ENCODE data around the gene EPHB6.

The EPHB6 gene

DNA sequence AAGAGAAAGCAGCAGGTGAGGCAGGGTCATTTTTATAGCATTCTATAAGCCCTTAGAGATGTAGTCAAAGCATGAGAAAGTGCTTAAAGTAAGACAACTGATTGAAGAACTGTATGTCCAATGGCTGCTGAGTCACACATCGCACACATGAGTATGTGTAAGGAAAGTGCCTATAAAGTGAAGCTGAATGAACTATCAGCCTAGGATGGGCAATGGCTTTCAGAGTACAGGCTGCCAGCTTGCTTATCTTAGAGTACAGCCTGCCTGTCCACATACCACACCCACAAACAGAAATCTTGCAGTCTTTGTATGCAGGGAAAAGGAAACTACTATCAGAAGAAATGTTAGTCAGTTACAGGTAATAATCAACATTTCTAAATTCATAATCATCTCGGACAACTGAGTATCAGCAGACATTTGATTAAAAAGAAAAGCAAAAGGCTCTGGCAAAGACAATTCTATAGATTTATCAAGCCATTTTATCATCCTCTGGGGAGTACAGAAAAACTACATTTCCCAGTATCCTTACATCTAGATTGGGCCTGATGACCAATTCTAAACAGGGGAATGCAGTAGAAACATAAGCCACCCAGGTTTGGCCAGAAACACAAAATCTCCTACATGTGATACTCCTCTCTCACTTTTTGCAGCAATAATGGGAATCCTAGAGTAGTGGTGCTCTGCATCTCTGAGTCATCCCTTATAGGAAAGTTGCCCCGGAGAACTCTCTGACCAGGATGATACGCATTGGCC lies 16.2 kb upstream of the EPHB6 start:
- no peak overlapping the region for H3K4me3 ChIP-seq (ENCODE audit: low read depth, low read length)
- H3K9me3 ChIP-seq: no peaks in the 10 kb centered on the region
- H3K4me1 ChIP-seq: no peaks in the 10 kb centered on the region
- H3K27me3 ChIP-seq: no peaks in the 10 kb centered on the region
- no peaks in the 10 kb centered on the region for H3K36me3 ChIP-seq
- no peak for DNase-seq
- TF ChIP-seq, protein P1, sequence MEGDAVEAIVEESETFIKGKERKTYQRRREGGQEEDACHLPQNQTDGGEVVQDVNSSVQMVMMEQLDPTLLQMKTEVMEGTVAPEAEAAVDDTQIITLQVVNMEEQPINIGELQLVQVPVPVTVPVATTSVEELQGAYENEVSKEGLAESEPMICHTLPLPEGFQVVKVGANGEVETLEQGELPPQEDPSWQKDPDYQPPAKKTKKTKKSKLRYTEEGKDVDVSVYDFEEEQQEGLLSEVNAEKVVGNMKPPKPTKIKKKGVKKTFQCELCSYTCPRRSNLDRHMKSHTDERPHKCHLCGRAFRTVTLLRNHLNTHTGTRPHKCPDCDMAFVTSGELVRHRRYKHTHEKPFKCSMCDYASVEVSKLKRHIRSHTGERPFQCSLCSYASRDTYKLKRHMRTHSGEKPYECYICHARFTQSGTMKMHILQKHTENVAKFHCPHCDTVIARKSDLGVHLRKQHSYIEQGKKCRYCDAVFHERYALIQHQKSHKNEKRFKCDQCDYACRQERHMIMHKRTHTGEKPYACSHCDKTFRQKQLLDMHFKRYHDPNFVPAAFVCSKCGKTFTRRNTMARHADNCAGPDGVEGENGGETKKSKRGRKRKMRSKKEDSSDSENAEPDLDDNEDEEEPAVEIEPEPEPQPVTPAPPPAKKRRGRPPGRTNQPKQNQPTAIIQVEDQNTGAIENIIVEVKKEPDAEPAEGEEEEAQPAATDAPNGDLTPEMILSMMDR (IDR thresholded peaks at IDR 0.05; ENCODE audit: low read depth, low read length): no peak

DNA sequence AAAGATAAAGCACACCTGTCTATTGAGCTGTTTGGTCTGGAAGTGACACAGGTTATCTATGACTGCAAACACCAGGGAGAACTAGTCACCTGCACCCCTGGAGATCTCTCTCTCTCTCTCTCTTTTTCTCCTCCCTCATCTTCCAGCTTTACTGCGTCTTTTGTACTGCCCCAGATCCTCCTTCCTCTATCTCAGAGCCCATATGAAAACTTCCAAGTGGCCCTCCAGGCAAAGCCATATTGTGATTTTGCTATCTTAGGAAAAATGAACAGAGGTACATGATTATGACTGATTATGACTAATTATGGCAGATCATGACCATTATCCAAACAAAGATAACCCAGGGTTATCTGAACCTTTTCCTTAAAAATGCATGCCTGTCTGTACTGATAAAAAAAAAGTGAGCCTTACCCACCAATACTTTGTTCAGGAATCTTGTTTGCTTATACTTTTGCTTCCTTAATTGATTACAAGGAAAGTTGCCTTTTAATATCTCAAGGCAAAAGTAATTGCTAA lies 12.6 kb upstream of the EPHB6 start:
- no peaks in the 10 kb centered on the region for H3K4me1 ChIP-seq
- H3K4me3 ChIP-seq (ENCODE audit: low read depth, low read length): no peak overlapping the region
- no peaks in the 10 kb centered on the region for H3K36me3 ChIP-seq
- no peak for DNase-seq
- no peaks in the 10 kb centered on the region for H3K9me3 ChIP-seq
- TF ChIP-seq, protein P1 (IDR thresholded peaks at IDR 0.05; ENCODE audit: low read depth, low read length): no peak
- H3K27me3 ChIP-seq: no peaks in the 10 kb centered on the region

- Histone ChIP-seq H3K4me1 (no peaks in the 10 kb centered on the region), H3K9me3 (no peaks in the 10 kb centered on the region), H3K27me3 (no peaks in the 10 kb centered on the region), H3K36me3 (no peaks in the 10 kb centered on the region), H3K4me3 (ENCODE audit: low read depth, low read length) (no peak overlapping the region)
- TF ChIP-seq, protein P1 (IDR thresholded peaks at IDR 0.05; ENCODE audit: low read depth, low read length): no peak
- no peak for DNase-seq
Observed at GRCh38 chr7:142847353-142847752, 7.5 kb upstream of the EPHB6 start.

- H3K4me1 ChIP-seq: no peaks in the 10 kb centered on the region
- no peaks in the 10 kb centered on the region for H3K9me3 ChIP-seq
- DNase-seq: no peak
- H3K36me3 ChIP-seq: no peaks in the 10 kb centered on the region
- TF ChIP-seq, protein P1 (IDR thresholded peaks at IDR 0.05; ENCODE audit: low read depth, low read length): no peak
- H3K27me3 ChIP-seq: peaks cover 23% of the 10 kb centered on the region
- no peak overlapping the region for H3K4me3 ChIP-seq (ENCODE audit: low read depth, low read length)
Observed at GRCh38 chr7:142851269-142851668, 3.6 kb upstream of the EPHB6 start.

DNA sequence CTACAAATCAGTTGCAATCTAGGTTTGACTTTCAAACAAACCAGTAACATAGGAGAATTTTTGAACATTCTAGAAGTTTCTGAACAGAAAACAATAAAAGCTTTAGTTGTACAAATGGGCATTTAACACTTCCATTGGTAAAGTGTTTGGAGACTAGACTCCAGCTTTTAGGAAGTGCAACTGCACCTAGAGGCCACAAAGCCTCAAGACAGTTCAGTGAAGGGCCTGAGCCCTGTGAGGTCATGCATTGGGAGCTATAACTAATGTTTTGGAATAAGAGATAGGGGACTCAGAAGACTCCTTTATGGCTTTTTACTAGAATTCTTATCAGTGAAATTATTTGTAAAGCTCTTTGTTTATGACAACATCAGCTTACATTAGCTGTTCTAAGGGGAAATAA lies 3.0 kb upstream of the EPHB6 start:
- TF ChIP-seq, protein P1 (IDR thresholded peaks at IDR 0.05; ENCODE audit: low read depth, low read length): no peak
- Histone ChIP-seq H3K4me1 (no peaks in the 10 kb centered on the region), H3K9me3 (no peaks in the 10 kb centered on the region), H3K4me3 (ENCODE audit: low read depth, low read length) (no peak overlapping the region), H3K27me3 (peaks cover 23% of the 10 kb centered on the region), H3K36me3 (no peaks in the 10 kb centered on the region)
- no peak for DNase-seq

DNA sequence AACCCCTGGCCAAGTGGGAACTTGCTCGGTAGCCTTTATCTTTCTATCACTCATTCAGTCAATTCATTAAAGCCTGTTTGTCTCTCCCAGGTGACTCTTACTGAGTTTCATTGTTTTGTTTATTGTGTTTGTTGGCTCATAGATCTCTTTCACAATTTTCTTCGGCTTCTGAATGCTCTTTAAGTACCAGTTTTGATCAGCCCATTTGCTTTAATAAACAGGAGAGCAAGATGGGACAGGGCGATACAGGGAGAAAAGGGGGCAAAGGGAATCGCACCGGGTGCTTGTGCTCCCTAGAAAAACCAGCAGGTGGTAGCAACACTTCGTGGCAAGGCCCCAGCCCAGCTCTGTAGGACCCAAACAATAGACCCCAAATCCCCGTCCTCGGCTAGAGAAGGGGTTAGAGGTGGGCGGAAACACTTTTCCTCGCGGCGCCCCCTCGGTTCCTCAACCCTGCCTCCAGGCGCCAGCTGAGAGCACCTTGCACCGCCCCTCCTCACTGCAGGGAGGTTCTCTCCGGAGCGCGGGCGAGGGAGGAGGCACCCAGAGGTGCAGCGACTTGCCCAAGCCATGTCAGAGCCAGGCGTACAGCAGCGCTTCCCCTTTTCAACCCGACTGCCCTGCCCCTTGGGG lies 1.0 kb upstream of the EPHB6 start:
- no peaks in the 10 kb centered on the region for H3K36me3 ChIP-seq
- TF ChIP-seq, protein P1 (IDR thresholded peaks at IDR 0.05; ENCODE audit: low read depth, low read length): peak; percentile 77
- peaks cover 23% of the 10 kb centered on the region for H3K27me3 ChIP-seq
- no peaks in the 10 kb centered on the region for H3K4me1 ChIP-seq
- DNase-seq: peak; percentile 53
- H3K9me3 ChIP-seq: no peaks in the 10 kb centered on the region
- H3K4me3 ChIP-seq (ENCODE audit: low read depth, low read length): peak overlapping the region; percentile 49

Data from BE2C (cell line).